Trophoblast cell (in vitro differentiated cells and primary cell): Measurements from ENCODE around the gene SLC9C1.

ENCODE experiments used
- DNase-seq, 2 donors: peaks; one replicate each; pipeline ENCODE4 v3.0.0-alpha.2; 2016
- H2AFZ ChIP-seq: 2 replicates; pipeline ENCODE4 v1.6.1; 2013; ENCODE audit warnings: low read length, moderate library complexity, mild to moderate bottlenecking; ENCODE audit not compliant: insufficient read depth, poor library complexity
- H2AK5ac ChIP-seq: 2 replicates; pipeline ENCODE4 v1.6.1; 2013; ENCODE audit warnings: mild to moderate bottlenecking, low read length
- H2BK120ac ChIP-seq: 2 replicates; pipeline ENCODE4 v1.6.1; 2013; ENCODE audit warnings: low read length, mild to moderate bottlenecking, moderate library complexity; ENCODE audit not compliant: insufficient read depth, poor library complexity
- H2BK12ac ChIP-seq: 2 replicates; pipeline ENCODE4 v1.6.1; 2013; ENCODE audit warnings: mild to moderate bottlenecking, low read length, moderate library complexity
- H2BK5ac ChIP-seq: 2 replicates; pipeline ENCODE4 v1.6.1; 2013; ENCODE audit warnings: low read length, low read depth, moderate library complexity, mild to moderate bottlenecking; ENCODE audit not compliant: poor library complexity
- H3K14ac ChIP-seq: 2 replicates; pipeline ENCODE4 v1.6.1; 2013; ENCODE audit warnings: mild to moderate bottlenecking, low read length
- H3K18ac ChIP-seq: 2 replicates; pipeline ENCODE4 v1.6.1; 2013; ENCODE audit warnings: mild to moderate bottlenecking, low read length
- H3K23ac ChIP-seq: 2 replicates; pipeline ENCODE4 v1.6.1; 2013; ENCODE audit warnings: low read length
- H3K27ac ChIP-seq: 2 replicates; pipeline ENCODE4 v1.5.1; 2013; ENCODE audit warnings: low read depth, mild to moderate bottlenecking, inconsistent platforms, low read length, moderate library complexity
- H3K27me3 ChIP-seq: 2 replicates; pipeline ENCODE4 v1.6.1; 2013; ENCODE audit warnings: inconsistent platforms, mild to moderate bottlenecking, low read length, moderate library complexity; ENCODE audit not compliant: insufficient read depth
- H3K36me3 ChIP-seq, 2 experiments: 1 replicate in 1 of 2; 2 replicates in 1 of 2; pipeline ENCODE4 v1.6.1; 2013; ENCODE audit warnings: low read length in 2 of 2, mild to moderate bottlenecking in 2 of 2, moderate library complexity in 1 of 2; ENCODE audit not compliant: insufficient read depth in 2 of 2, control insufficient read depth in 1 of 2
- H3K4ac ChIP-seq: 2 replicates; pipeline ENCODE4 v1.6.1; 2013; ENCODE audit warnings: low read depth, mild to moderate bottlenecking, low read length, moderate library complexity
- H3K4me1 ChIP-seq, 2 experiments: 1 replicate in 1 of 2; 2 replicates in 1 of 2; pipeline ENCODE4 v1.6.1; 2013; ENCODE audit warnings: low read length in 2 of 2, mild to moderate bottlenecking in 2 of 2, moderate library complexity in 1 of 2; ENCODE audit not compliant: insufficient read depth in 2 of 2, control insufficient read depth in 1 of 2
- H3K4me2 ChIP-seq: 2 replicates; pipeline ENCODE4 v1.6.1; 2013; ENCODE audit warnings: inconsistent platforms, mild to moderate bottlenecking, low read length, moderate library complexity
- H3K4me3 ChIP-seq: 2 replicates; pipeline ENCODE4 v1.5.1; 2013; ENCODE audit warnings: mild to moderate bottlenecking, low read depth, low read length, inconsistent platforms
- H3K79me1 ChIP-seq: one replicate; pipeline ENCODE4 v1.6.1; 2013; ENCODE audit warnings: low read length
- H3K79me2 ChIP-seq: 2 replicates; pipeline ENCODE4 v1.6.1; 2013; ENCODE audit warnings: low read length, mild to moderate bottlenecking; ENCODE audit not compliant: control insufficient read depth, insufficient read depth, poor library complexity
- H3K9ac ChIP-seq: 2 replicates; pipeline ENCODE4 v1.6.1; 2013; ENCODE audit warnings: mild to moderate bottlenecking, low read length
- H3K9me3 ChIP-seq: 2 replicates; pipeline ENCODE4 v1.6.1; 2013; ENCODE audit warnings: low read depth, mild to moderate bottlenecking, control low read depth, inconsistent platforms, low read length; ENCODE audit not compliant: insufficient read depth
- H4K12ac ChIP-seq: 2 replicates; pipeline ENCODE4 v1.6.1; 2013; ENCODE audit warnings: low read depth, mild to moderate bottlenecking, low read length, moderate library complexity
- H4K8ac ChIP-seq: 2 replicates; pipeline ENCODE4 v1.6.1; 2013; ENCODE audit warnings: low read depth, mild to moderate bottlenecking, low read length, moderate library complexity
- H4K91ac ChIP-seq: one replicate; pipeline ENCODE4 v1.6.1; 2013; ENCODE audit warnings: low read depth, mild to moderate bottlenecking, low read length, moderate library complexity
- WGBS: extraction: QIAGEN DNeasy Blood & Tissue Kit; methylation state at CpG from one replicate; pipeline ENCODE4 v1.1.7; 2013; ENCODE audit warnings: missing lambda C conversion rate; ENCODE audit not compliant: insufficient read length, insufficient coverage; ENCODE audit errors: extremely low coverage; 5-methylcytosine and 5-hydroxymethylcytosine counted together

Gene SLC9C1

DNA sequence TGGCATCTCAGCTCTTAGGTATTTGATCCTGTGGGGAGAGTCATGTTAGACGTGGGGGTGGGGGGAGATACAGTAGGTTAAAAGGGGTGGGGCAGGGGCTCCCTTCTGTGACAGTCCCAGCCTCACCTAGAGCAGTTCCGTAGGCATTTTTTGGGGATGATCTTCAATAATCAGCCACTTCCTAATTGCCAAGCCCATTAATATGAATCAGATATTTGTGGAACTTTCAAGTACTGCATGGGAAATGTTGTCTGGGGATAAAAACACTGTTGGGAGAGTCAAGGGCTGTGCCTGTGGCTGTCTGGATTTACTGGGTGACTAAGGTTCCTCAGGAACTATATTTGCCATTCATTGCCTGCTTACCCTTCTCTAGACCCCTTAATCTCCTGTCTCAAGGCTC lies 198.3 kb downstream of the SLC9C1 start:
- Histone ChIP-seq H3K36me3 (no peaks in the 10 kb centered on the region), H2AFZ (no peak overlapping the region), H3K79me2 (no peaks in the 10 kb centered on the region), H3K4me3 (no peak overlapping the region), H2AK5ac (no peak overlapping the region), H3K9ac (no peak overlapping the region), H4K8ac (no peak overlapping the region), H3K23ac (no peak overlapping the region), H3K27me3 (no peaks in the 10 kb centered on the region), H3K27ac (no peak overlapping the region), H3K14ac (no peak overlapping the region), H3K9me3 (no peaks in the 10 kb centered on the region), H3K4me2 (no peak overlapping the region), H3K4ac (no peak overlapping the region), H2BK120ac (no peak overlapping the region), H4K12ac (no peak overlapping the region), H2BK12ac (no peak overlapping the region), H3K4me1 (peaks cover 20 to 23% of the 10 kb centered on the region in 2 experiments), H4K91ac (no peak overlapping the region), H3K18ac (no peak overlapping the region), H2BK5ac (no peak overlapping the region), H3K79me1 (no peaks in the 10 kb centered on the region)
- DNase-seq = no peak
- WGBS = no CpG with 5 or more reads among the region's 2 CpGs

DNA sequence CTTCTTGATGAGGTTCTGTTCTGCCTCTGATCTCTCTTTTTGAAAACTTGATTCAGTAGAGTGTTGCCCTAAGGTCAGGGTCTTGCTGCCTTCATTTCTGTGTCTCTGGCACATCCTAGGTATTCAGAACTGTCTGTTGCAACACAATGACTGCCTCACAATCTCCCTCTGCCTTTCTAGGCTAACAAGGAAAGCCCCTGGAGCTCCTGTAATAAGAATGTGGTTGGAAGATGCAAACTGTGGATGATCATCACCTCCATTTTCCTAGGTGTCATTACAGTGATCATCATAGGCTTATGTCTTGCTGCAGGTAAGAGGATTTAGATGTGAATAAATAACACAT lies 200.9 kb downstream of the SLC9C1 start:
- no peak overlapping the region for H4K8ac ChIP-seq
- H4K12ac ChIP-seq = no peak overlapping the region
- peaks cover 24 to 28% of the 10 kb centered on the region in 2 experiments for H3K4me1 ChIP-seq
- DNase-seq = peak in 1 of 2 donors; percentile 50
- no peaks in the 10 kb centered on the region for H3K27me3 ChIP-seq
- H4K91ac ChIP-seq = no peak overlapping the region
- H3K4me3 ChIP-seq = no peak overlapping the region
- H3K9me3 ChIP-seq = no peaks in the 10 kb centered on the region
- H3K14ac ChIP-seq = no peak overlapping the region
- no peak overlapping the region for H2BK120ac ChIP-seq
- no peak overlapping the region for H3K4ac ChIP-seq
- H3K36me3 ChIP-seq = no peaks in the 10 kb centered on the region
- no peak overlapping the region for H2AFZ ChIP-seq
- no peak overlapping the region for H3K23ac ChIP-seq
- no peaks in the 10 kb centered on the region for H3K79me2 ChIP-seq
- H3K79me1 ChIP-seq = no peaks in the 10 kb centered on the region
- no peak overlapping the region for H3K18ac ChIP-seq
- no peak overlapping the region for H2BK5ac ChIP-seq
- H3K4me2 ChIP-seq = no peak overlapping the region
- H2BK12ac ChIP-seq = no peak overlapping the region
- H2AK5ac ChIP-seq = no peak overlapping the region
- H3K27ac ChIP-seq = peak overlapping the region; percentile 31
- H3K9ac ChIP-seq = no peak overlapping the region

DNA sequence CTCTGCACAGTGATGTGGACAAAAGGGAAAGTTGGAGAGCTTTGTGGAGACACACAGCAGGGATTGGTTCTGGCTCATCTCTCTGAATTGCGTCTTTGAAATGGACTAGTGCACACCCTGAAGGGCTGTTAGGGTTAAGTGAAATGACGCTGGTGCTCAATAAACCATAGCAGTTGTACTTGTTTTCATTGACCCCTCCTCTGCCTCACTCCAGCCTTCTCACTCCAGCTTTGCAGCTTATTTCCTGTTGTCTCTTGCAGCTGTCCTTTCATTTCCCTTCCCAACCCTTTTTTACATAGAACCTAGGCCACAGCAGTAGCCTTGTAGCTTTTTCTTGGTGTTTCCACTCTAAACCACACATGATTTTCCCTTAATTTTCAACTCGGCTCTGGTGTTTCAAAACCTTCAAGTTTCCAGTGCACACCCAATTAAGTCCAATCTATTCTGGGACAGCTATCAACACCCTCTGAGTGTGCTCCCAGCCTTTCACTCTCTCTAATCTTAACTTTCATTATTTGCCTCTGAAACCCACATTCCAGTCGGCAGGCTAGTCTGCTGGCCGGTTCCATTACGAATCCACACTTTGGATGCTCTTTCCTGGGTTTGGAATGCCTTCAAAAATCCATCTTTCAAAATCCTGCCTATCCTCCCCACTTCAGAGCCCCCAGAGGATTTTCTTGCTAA lies 201.4 kb downstream of the SLC9C1 start:
- Histone ChIP-seq H3K9ac (no peak overlapping the region), H3K4me3 (no peak overlapping the region), H2AK5ac (no peak overlapping the region), H3K4me1 (peaks cover 26 to 30% of the 10 kb centered on the region in 2 experiments), H4K12ac (no peak overlapping the region), H3K79me1 (no peaks in the 10 kb centered on the region), H3K9me3 (no peaks in the 10 kb centered on the region), H3K14ac (no peak overlapping the region), H4K91ac (no peak overlapping the region), H2BK12ac (no peak overlapping the region), H3K4ac (no peak overlapping the region), H2BK120ac (no peak overlapping the region), H2AFZ (no peak overlapping the region), H2BK5ac (no peak overlapping the region), H3K18ac (no peak overlapping the region), H3K27me3 (no peaks in the 10 kb centered on the region), H4K8ac (no peak overlapping the region), H3K36me3 (no peaks in the 10 kb centered on the region), H3K79me2 (no peaks in the 10 kb centered on the region), H3K4me2 (no peak overlapping the region), H3K27ac (peak overlapping the region; percentile 31), H3K23ac (no peak overlapping the region)
- WGBS = no CpG with 5 or more reads among the region's 6 CpGs
- DNase-seq = peak in 1 of 2 donors; percentile 46

DNA sequence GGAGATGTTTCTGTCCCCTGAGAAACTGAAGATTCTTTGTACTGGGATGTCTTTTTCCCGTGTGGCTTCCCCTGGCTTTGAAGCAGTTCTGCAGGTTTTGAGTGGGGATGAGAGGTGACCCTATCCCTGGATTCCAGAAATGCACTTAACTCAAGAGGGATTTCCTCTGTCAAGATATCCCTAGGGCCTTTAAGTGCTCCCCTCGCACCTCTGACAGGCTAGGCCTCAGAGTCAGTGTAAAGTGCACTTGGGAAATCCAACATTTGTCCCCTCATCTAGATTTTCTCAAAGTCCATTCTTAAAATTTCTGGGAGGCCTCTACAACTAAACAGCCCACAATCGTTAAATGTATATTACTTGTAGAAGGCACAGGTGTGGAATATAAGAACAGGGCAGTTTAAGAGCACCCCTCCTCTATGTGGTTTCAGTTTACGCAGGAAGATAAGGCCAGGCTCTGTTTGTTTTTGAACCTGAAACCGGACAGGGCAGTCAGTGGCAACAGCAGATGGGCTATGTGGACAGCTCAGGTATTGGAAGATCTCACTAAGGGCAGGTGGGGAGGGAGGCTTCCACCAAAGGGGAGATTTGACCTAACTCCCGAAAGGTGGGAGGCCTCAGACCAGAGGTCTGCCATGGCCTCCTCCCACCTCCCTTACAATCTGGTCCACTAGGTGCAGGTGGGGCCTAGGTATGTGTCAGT lies 203.0 kb downstream of the SLC9C1 start:
- Histone ChIP-seq H3K9me3 (no peaks in the 10 kb centered on the region), H2AFZ (no peak overlapping the region), H2AK5ac (peak overlapping the region; percentile 59), H2BK120ac (no peak overlapping the region), H3K4me1 (peaks cover 26 to 31% of the 10 kb centered on the region in 2 experiments), H4K8ac (no peak overlapping the region), H3K23ac (no peak overlapping the region), H3K4ac (no peak overlapping the region), H3K79me1 (peaks cover 2% of the 10 kb centered on the region), H3K79me2 (no peaks in the 10 kb centered on the region), H3K4me3 (no peak overlapping the region), H3K9ac (no peak overlapping the region), H3K27ac (peak overlapping the region; percentile 32), H3K27me3 (no peaks in the 10 kb centered on the region), H3K18ac (peak overlapping the region; percentile 40), H4K91ac (peak overlapping the region; percentile 11), H3K36me3 (no peaks in the 10 kb centered on the region), H4K12ac (no peak overlapping the region), H3K4me2 (peak overlapping the region; percentile 34), H2BK12ac (no peak overlapping the region), H3K14ac (peak overlapping the region; percentile 20), H2BK5ac (no peak overlapping the region)
- no CpG with 5 or more reads among the region's 6 CpGs for WGBS
- DNase-seq = peak in 1 of 2 donors; percentile 23
